Natural killer cell treated with Interleukin-12 subunit alpha and Interleukin-12 subunit beta and Interleukin-15 and Interleukin-18, amount 100 ng/mL, for 72 hours (primary cell): ENCODE results near the gene ZNF688. TPM values are rescaled to one million over a fixed set of nuclear protein-coding genes. Genes with fewer than 3 reads are reported as not detected.

Source experiments
- ATAC-seq, 2 donors: fragments of 150-1000 bp; cut with Tn5 transposase in 1 of 2; sonication (Bioruptor Pico), chemical (Tn5 transposase) in 1 of 2; 2 replicates each; pipeline ENCODE4 v1.10.0; 2021
- DNase-seq: peaks from one replicate; pipeline ENCODE4 v3.0.0; 2022; ENCODE audit warnings: low spot score
- H3K27ac Mint-ChIP-seq, 2 donors: 1 replicate in 1 of 2; 2 replicates in 1 of 2; pipeline ENCODE4 v1.8.0; 2022; ENCODE audit warnings: mixed read lengths in 2 of 2, mild to moderate bottlenecking in 1 of 2, moderate library complexity in 1 of 2
- H3K27me3 Mint-ChIP-seq, 2 donors: 1 replicate in 1 of 2; 2 replicates in 1 of 2; pipeline ENCODE4 v1.8.0; 2022; ENCODE audit warnings: mixed read lengths in 2 of 2
- H3K36me3 Mint-ChIP-seq: one replicate; pipeline ENCODE4 v1.8.0; 2022; ENCODE audit warnings: mixed read lengths
- H3K4me1 Mint-ChIP-seq, 2 donors: 1 replicate in 1 of 2; 2 replicates in 1 of 2; pipeline ENCODE4 v1.8.0; 2022; ENCODE audit warnings: low read depth in 2 of 2, mixed read lengths in 2 of 2, mild to moderate bottlenecking in 1 of 2
- H3K4me3 Mint-ChIP-seq: one replicate; pipeline ENCODE4 v1.8.0; 2022; ENCODE audit warnings: mixed read lengths
- H3K9me3 Mint-ChIP-seq: 2 replicates; pipeline ENCODE4 v1.8.0; 2022; ENCODE audit warnings: mixed read lengths
- total RNA-seq, 2 donors: library from RNA; stranded (reverse); gene quantifications; one replicate each; pipeline ENCODE4 v1.2.3, GENCODE V29; 2022

The ZNF688 gene
- 1 to 10 TPM; 8.3 to 8.9 TPM for total RNA-seq

- Mint-ChIP-seq H3K27me3 (no peaks in the 10 kb centered on the region), H3K36me3 (no peaks in the 10 kb centered on the region), H3K27ac (peak within 1 kb of the TSS; percentile 87 to 93), H3K9me3 (no peaks in the 10 kb centered on the region), H3K4me1 (peaks cover 29 to 37% of the 10 kb centered on the region in 2 donors), H3K4me3 (peak within 1 kb of the TSS; percentile 93)
- ATAC-seq (peak; percentile 81 to 84), DNase-seq (peak; percentile 94)
These were observed at the start of gene ZNF688 for GRCh38 chr16:30571445-30572322. Gene ZNF688, minus strand, starts transcription at chr16:30571714. Its CDS starts 85 bp downstream, at chr16:30571629.

GRCh38 chr16:30620169-30620568, 48.7 kb upstream of the ZNF688 start:
- ATAC-seq (no peak), DNase-seq (no peak)
- Mint-ChIP-seq H3K9me3 (no peaks in the 10 kb centered on the region), H3K27me3 (no peaks in the 10 kb centered on the region), H3K36me3 (no peaks in the 10 kb centered on the region), H3K4me1 (peaks cover 0 to 2% of the 10 kb centered on the region in 2 donors), H3K4me3 (no peak overlapping the region), H3K27ac (no peak overlapping the region)

- Mint-ChIP-seq H3K4me3 (no peak overlapping the region), H3K27me3 (no peaks in the 10 kb centered on the region), H3K9me3 (no peaks in the 10 kb centered on the region), H3K36me3 (no peaks in the 10 kb centered on the region), H3K4me1 (peaks cover 0 to 2% of the 10 kb centered on the region in 2 donors), H3K27ac (no peak overlapping the region)
- ATAC-seq (no peak), DNase-seq (no peak)
These were observed 48.1 kb upstream of the ZNF688 start for GRCh38 chr16:30619638-30620037.

- H3K27ac Mint-ChIP-seq, result no peak overlapping the region
- H3K4me1 Mint-ChIP-seq, result peaks cover 0 to 2% of the 10 kb centered on the region in 2 donors
- no peaks in the 10 kb centered on the region for H3K36me3 Mint-ChIP-seq
- DNase-seq (no peak), ATAC-seq (no peak)
- no peaks in the 10 kb centered on the region for H3K9me3 Mint-ChIP-seq
- no peak overlapping the region for H3K4me3 Mint-ChIP-seq
- H3K27me3 Mint-ChIP-seq, result no peaks in the 10 kb centered on the region
These were observed 47.7 kb upstream of the ZNF688 start for GRCh38 chr16:30619202-30619601.

- DNase-seq (peak; percentile 68), ATAC-seq (peak; percentile 76 to 89)
- H3K4me1 Mint-ChIP-seq, result peaks cover 1 to 3% of the 10 kb centered on the region in 2 donors
- no peaks in the 10 kb centered on the region for H3K9me3 Mint-ChIP-seq
- H3K27me3 Mint-ChIP-seq, result no peaks in the 10 kb centered on the region
- no peak overlapping the region for H3K27ac Mint-ChIP-seq
- no peak overlapping the region for H3K4me3 Mint-ChIP-seq
- H3K36me3 Mint-ChIP-seq, result no peaks in the 10 kb centered on the region
These were observed 44.0 kb upstream of the ZNF688 start for GRCh38 chr16:30615358-30616091.

GRCh38 chr16:30609926-30610839, 38.7 kb upstream of the ZNF688 start, which contains the start of gene ZNF689:
Gene ZNF689, minus strand, starts transcription at chr16:30610389. Its CDS starts 348 bp downstream, at chr16:30610041.
- H3K27me3 Mint-ChIP-seq, result no peaks in the 10 kb centered on the region
- peak; percentile 94 for DNase-seq
- H3K4me3 Mint-ChIP-seq, result peak within 1 kb of the TSS; percentile 98
- H3K4me1 Mint-ChIP-seq, result peaks cover 7 to 11% of the 10 kb centered on the region in 2 donors
- ATAC-seq, result peak; percentile 94 to 97
- H3K27ac Mint-ChIP-seq, result peak within 1 kb of the TSS; percentile 93 to 94
- peaks cover 5% of the 10 kb centered on the region for H3K36me3 Mint-ChIP-seq
- no peaks in the 10 kb centered on the region for H3K9me3 Mint-ChIP-seq

GRCh38 chr16:30609002-30609925, 37.8 kb upstream of the ZNF688 start:
- DNase-seq (peak; percentile 68), ATAC-seq (peak; percentile 61 to 72)
- H3K9me3 Mint-ChIP-seq, result no peaks in the 10 kb centered on the region
- H3K4me3 Mint-ChIP-seq, result peak overlapping the region; percentile 98
- peak overlapping the region; percentile 93 to 94 for H3K27ac Mint-ChIP-seq
- peaks cover 7 to 11% of the 10 kb centered on the region in 2 donors for H3K4me1 Mint-ChIP-seq
- no peaks in the 10 kb centered on the region for H3K27me3 Mint-ChIP-seq
- peaks cover 9% of the 10 kb centered on the region for H3K36me3 Mint-ChIP-seq

GRCh38 chr16:30606004-30606403, 34.5 kb upstream of the ZNF688 start:
- H3K36me3 Mint-ChIP-seq, result peaks cover 14% of the 10 kb centered on the region
- peaks cover 7 to 11% of the 10 kb centered on the region in 2 donors for H3K4me1 Mint-ChIP-seq
- H3K27ac Mint-ChIP-seq, result no peak overlapping the region
- H3K4me3 Mint-ChIP-seq, result no peak overlapping the region
- H3K27me3 Mint-ChIP-seq, result no peaks in the 10 kb centered on the region
- no peak for DNase-seq
- ATAC-seq, result no peak
- H3K9me3 Mint-ChIP-seq, result no peaks in the 10 kb centered on the region

GRCh38 chr16:30605158-30605557, 33.6 kb upstream of the ZNF688 start:
- ATAC-seq, result no peak
- DNase-seq, result no peak
- peaks cover 14% of the 10 kb centered on the region for H3K36me3 Mint-ChIP-seq
- no peaks in the 10 kb centered on the region for H3K9me3 Mint-ChIP-seq
- H3K4me3 Mint-ChIP-seq, result no peak overlapping the region
- peaks cover 3 to 6% of the 10 kb centered on the region in 2 donors for H3K4me1 Mint-ChIP-seq
- no peak overlapping the region for H3K27ac Mint-ChIP-seq
- no peaks in the 10 kb centered on the region for H3K27me3 Mint-ChIP-seq

GRCh38 chr16:30604316-30604947, 32.9 kb upstream of the ZNF688 start:
- Mint-ChIP-seq H3K4me1 (peaks cover 2 to 6% of the 10 kb centered on the region in 2 donors), H3K9me3 (no peaks in the 10 kb centered on the region), H3K27ac (no peak overlapping the region), H3K27me3 (no peaks in the 10 kb centered on the region), H3K36me3 (peaks cover 14% of the 10 kb centered on the region), H3K4me3 (no peak overlapping the region)
- DNase-seq (no peak), ATAC-seq (peak in 1 of 2 donors; percentile 41)

- Mint-ChIP-seq H3K4me3 (no peak overlapping the region), H3K27ac (no peak overlapping the region), H3K36me3 (peaks cover 14% of the 10 kb centered on the region), H3K9me3 (no peaks in the 10 kb centered on the region), H3K4me1 (peaks cover under 1 to 3% of the 10 kb centered on the region in 2 donors), H3K27me3 (no peaks in the 10 kb centered on the region)
- DNase-seq (no peak), ATAC-seq (no peak)
These were observed 32.4 kb upstream of the ZNF688 start for GRCh38 chr16:30603945-30604315.

GRCh38 chr16:30602616-30603277, 31.2 kb upstream of the ZNF688 start:
- DNase-seq (no peak), ATAC-seq (no peak)
- Mint-ChIP-seq H3K4me3 (no peak overlapping the region), H3K27ac (no peak overlapping the region), H3K36me3 (peaks cover 14% of the 10 kb centered on the region), H3K9me3 (no peaks in the 10 kb centered on the region), H3K27me3 (no peaks in the 10 kb centered on the region), H3K4me1 (peaks cover 0 to 4% of the 10 kb centered on the region in 2 donors)
